ENCODE results near the gene NMD3. TPM values are rescaled to one million over a fixed set of nuclear protein-coding genes. Genes with fewer than 3 reads are reported as not detected.
"Not testable (repeated sequence)": the region's sequence is repeated elsewhere in the genome, so short reads cannot be mapped to it uniquely, and the experiment has no call there.

The NMD3 gene
- total RNA-seq, 1 donor from 2014 or later: 45.8 TPM

- DNase-seq: no peak
- POLR2A ChIA-PET: no interaction called here
- TF ChIP-seq, protein P1, sequence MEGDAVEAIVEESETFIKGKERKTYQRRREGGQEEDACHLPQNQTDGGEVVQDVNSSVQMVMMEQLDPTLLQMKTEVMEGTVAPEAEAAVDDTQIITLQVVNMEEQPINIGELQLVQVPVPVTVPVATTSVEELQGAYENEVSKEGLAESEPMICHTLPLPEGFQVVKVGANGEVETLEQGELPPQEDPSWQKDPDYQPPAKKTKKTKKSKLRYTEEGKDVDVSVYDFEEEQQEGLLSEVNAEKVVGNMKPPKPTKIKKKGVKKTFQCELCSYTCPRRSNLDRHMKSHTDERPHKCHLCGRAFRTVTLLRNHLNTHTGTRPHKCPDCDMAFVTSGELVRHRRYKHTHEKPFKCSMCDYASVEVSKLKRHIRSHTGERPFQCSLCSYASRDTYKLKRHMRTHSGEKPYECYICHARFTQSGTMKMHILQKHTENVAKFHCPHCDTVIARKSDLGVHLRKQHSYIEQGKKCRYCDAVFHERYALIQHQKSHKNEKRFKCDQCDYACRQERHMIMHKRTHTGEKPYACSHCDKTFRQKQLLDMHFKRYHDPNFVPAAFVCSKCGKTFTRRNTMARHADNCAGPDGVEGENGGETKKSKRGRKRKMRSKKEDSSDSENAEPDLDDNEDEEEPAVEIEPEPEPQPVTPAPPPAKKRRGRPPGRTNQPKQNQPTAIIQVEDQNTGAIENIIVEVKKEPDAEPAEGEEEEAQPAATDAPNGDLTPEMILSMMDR (IDR thresholded peaks at IDR 0.05): no peak
- intact Hi-C loops (cut with micrococcal nuclease): loop anchor here (1.0 to 5.0 kb wide), 6 partner anchors 136 to 566 kb away; no protein-coding TSS in a partner anchor
- CTCF ChIA-PET: interaction anchor here (1.5 to 2.0 kb wide), 3 partner anchors 11 to 332 kb away, joined by 6 to 22 read pairs (median 7); no protein-coding TSS in a partner anchor
- Mint-ChIP-seq H3K36me3 (ENCODE audit: low read depth) (peaks cover 28% of the 10 kb centered on the region), H3K27me3 (no peaks in the 10 kb centered on the region), H3K4me3 (no peak overlapping the region), H3K9me3 (peaks cover 15% of the 10 kb centered on the region), H3K27ac (no peak overlapping the region), H3K4me1 (no peaks in the 10 kb centered on the region)
- no peak for ATAC-seq (ENCODE audit: low read depth)
Measured at GRCh38 chr3:161273589-161274218, 52.6 kb downstream of the NMD3 start.

- ATAC-seq (ENCODE audit: low read depth) (no peak), DNase-seq (no peak)
- Mint-ChIP-seq H3K36me3 (ENCODE audit: low read depth) (peaks cover 28% of the 10 kb centered on the region), H3K27ac (no peak overlapping the region), H3K9me3 (peaks cover 20% of the 10 kb centered on the region), H3K27me3 (no peaks in the 10 kb centered on the region), H3K4me1 (no peaks in the 10 kb centered on the region), H3K4me3 (no peak overlapping the region)
- CTCF ChIA-PET: interaction anchor here (0.6 to 2.9 kb wide), 15 partner anchors 10 to 588 kb away, joined by 3 to 22 read pairs (median 4); partner anchors contain the start of gene B3GALNT1
- POLR2A ChIA-PET: no interaction called here
- TF ChIP-seq, protein P1 (IDR thresholded peaks at IDR 0.05): no peak
- intact Hi-C loops (cut with micrococcal nuclease): loop anchor here (1.0 to 5.0 kb wide), 4 partner anchors 318 to 567 kb away; no protein-coding TSS in a partner anchor
Measured at GRCh38 chr3:161274691-161275298, 53.7 kb downstream of the NMD3 start.

- TF ChIP-seq, protein P1 (IDR thresholded peaks at IDR 0.05): no peak
- DNase-seq (no peak), ATAC-seq (ENCODE audit: low read depth) (no peak)
- intact Hi-C loops (cut with micrococcal nuclease): no loop called here
- Mint-ChIP-seq H3K4me1 (no peaks in the 10 kb centered on the region), H3K9me3 (peaks cover 22% of the 10 kb centered on the region), H3K36me3 (ENCODE audit: low read depth) (peaks cover 26% of the 10 kb centered on the region), H3K27ac (no peak overlapping the region), H3K4me3 (no peak overlapping the region), H3K27me3 (no peaks in the 10 kb centered on the region)
- POLR2A ChIA-PET: no interaction called here
- CTCF ChIA-PET: interaction anchor here (1.0 to 2.9 kb wide), 6 partner anchors 108 to 568 kb away, joined by 3 to 22 read pairs (median 6); no protein-coding TSS in a partner anchor
Measured at GRCh38 chr3:161275919-161276318, 54.8 kb downstream of the NMD3 start.

DNA sequence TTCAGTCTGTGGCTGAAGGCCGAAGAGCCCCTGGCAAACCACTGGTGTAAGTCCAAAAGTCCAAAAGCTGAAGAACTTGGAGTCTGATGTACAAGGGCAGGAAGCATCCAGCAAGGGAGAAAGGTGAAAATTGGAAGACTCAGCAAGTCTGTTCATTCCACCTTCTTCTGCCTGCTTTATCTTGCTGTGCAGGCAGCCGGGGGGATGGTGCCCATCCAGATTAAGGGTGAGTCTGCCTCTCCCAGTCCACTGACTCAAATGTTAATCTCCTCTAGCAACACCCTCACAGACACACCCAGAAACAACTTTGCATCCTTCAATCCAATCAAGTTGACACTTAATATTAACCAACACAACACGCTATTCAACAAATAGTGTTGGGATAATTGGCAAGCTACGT is 61.3 kb downstream of the NMD3 start:
- POLR2A ChIA-PET; H3K27ac Mint-ChIP-seq; CTCF ChIA-PET; intact Hi-C loops (cut with micrococcal nuclease); H3K4me3 Mint-ChIP-seq; H3K4me1 Mint-ChIP-seq; ATAC-seq (ENCODE audit: low read depth); H3K36me3 Mint-ChIP-seq (ENCODE audit: low read depth); H3K27me3 Mint-ChIP-seq; DNase-seq: not testable (repeated sequence)
- peaks cover 48% of the 10 kb centered on the region for H3K9me3 Mint-ChIP-seq

DNA sequence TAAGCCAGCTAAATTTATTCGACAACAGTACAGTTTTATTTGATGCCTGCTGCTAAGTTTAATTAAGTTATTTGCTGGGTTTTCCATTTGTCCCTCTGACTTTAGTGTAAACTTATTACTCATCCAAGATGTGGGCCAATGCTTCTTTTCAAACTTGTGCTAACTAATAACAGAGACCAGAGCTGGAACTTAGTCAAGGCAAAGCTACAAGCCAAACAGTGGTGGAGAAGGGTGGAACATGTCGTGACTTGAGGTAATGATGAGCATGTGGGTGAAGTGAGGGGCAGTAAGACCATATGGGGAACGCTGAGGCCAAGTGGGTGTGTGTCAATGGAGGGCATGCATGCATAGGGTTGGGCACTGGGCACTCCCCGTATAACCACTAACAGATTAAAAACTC is 63.9 kb downstream of the NMD3 start:
- ATAC-seq (ENCODE audit: low read depth): no peak
- CTCF ChIA-PET: interaction anchor here (1.7 kb wide), 1 partner anchor 10 kb away, joined by 7 read pairs; no protein-coding TSS in a partner anchor
- no peak for DNase-seq
- intact Hi-C loops (cut with micrococcal nuclease): no loop called here
- TF ChIP-seq, protein P1 (IDR thresholded peaks at IDR 0.05): no peak
- no peak overlapping the region for H3K4me3 Mint-ChIP-seq
- H3K9me3 Mint-ChIP-seq: peaks cover 32% of the 10 kb centered on the region
- H3K4me1 Mint-ChIP-seq: no peaks in the 10 kb centered on the region
- H3K27me3 Mint-ChIP-seq: no peaks in the 10 kb centered on the region
- POLR2A ChIA-PET: no interaction called here
- no peak overlapping the region for H3K27ac Mint-ChIP-seq
- H3K36me3 Mint-ChIP-seq (ENCODE audit: low read depth): no peaks in the 10 kb centered on the region
